HepG2 (cell line): ENCODE results near the gene NPC1. TPM values are rescaled to one million over a fixed set of nuclear protein-coding genes. Genes with fewer than 3 reads are reported as not detected.
A peak's percentile ranks its signal among the peaks of the same experiment; 100 is the strongest.

Experiments
- ARHGAP35 ChIP-seq: sonication (generic); formaldehyde crosslinking; IDR thresholded peaks from 2 replicates; pipeline ENCODE4 v1.9.0; 2022; ENCODE audit warnings: mild to moderate bottlenecking, inconsistent platforms, moderate library complexity, missing genetic modification reagents, borderline replicate concordance
- ARID4A ChIP-seq: sonication (generic); formaldehyde crosslinking; IDR thresholded peaks from 2 replicates; pipeline ENCODE4 v1.5.0; 2020; ENCODE audit warnings: mild to moderate bottlenecking, missing genetic modification reagents, borderline replicate concordance
- DNMT3B ChIP-seq: conservative IDR thresholded peaks from 2 replicates; pipeline ENCODE4 v1.6.1; 2016; ENCODE audit warnings: missing biosample characterization, control low read depth
- DRAP1 ChIP-seq: IDR thresholded peaks from 2 replicates; pipeline ENCODE4 v1.6.1; 2016; ENCODE audit warnings: missing genetic modification reagents, missing compliant biosample characterization
- EED ChIP-seq: sonication (generic); formaldehyde crosslinking; IDR thresholded peaks from 2 replicates; pipeline ENCODE4 v1.5.0; 2020; ENCODE audit warnings: mild to moderate bottlenecking, missing genetic modification reagents
- ETS1 ChIP-seq: sonication (generic); formaldehyde crosslinking; IDR thresholded peaks from 2 replicates; pipeline ENCODE4 v1.4.0; 2020; ENCODE audit warnings: missing genetic modification reagents
- FIP1L1 ChIP-seq: fragments of 200-400 bp; formaldehyde crosslinking; IDR thresholded peaks from 2 replicates; pipeline ENCODE4 v1.6.1; 2018; ENCODE audit warnings: low read depth, mild to moderate bottlenecking, low read length, moderate library complexity, borderline replicate concordance; ENCODE audit not compliant: insufficient read depth
- GPN1 ChIP-seq: sonication (generic); formaldehyde crosslinking; IDR thresholded peaks from 2 replicates; pipeline ENCODE4 v1.5.1; 2020; ENCODE audit warnings: missing genetic modification reagents, borderline replicate concordance
- NR2F2 ChIP-seq: IDR thresholded peaks from 2 replicates; pipeline ENCODE4 v1.6.1; 2012; ENCODE audit warnings: low read depth, inconsistent platforms, borderline replicate concordance
- PBX2 ChIP-seq: IDR thresholded peaks from 2 replicates; pipeline ENCODE4 v1.6.1; 2016; ENCODE audit warnings: control low read depth
- PRPF4 ChIP-seq: fragments of 200-400 bp; formaldehyde crosslinking; IDR thresholded peaks from 2 replicates; pipeline ENCODE4 v1.6.1; 2016; ENCODE audit warnings: low read length, low read depth; ENCODE audit not compliant: poor library complexity, severe bottlenecking
- ZBTB33 ChIP-seq: sonication (generic); formaldehyde crosslinking; IDR thresholded peaks from 2 replicates; pipeline ENCODE4 v1.4.0; 2020; ENCODE audit warnings: missing genetic modification reagents
- ZBTB7B ChIP-seq: sonication (generic); formaldehyde crosslinking; IDR thresholded peaks from 2 replicates; pipeline ENCODE4 v1.4.0; 2020; ENCODE audit warnings: missing genetic modification reagents
- ZFX ChIP-seq: sonication (generic); formaldehyde crosslinking; IDR thresholded peaks from 2 replicates; pipeline ENCODE4 v1.4.0; 2020; ENCODE audit warnings: mild to moderate bottlenecking, low read depth, missing genetic modification reagents, moderate library complexity
- ZNF382 ChIP-seq: sonication (generic); formaldehyde crosslinking; IDR thresholded peaks from 2 replicates; pipeline ENCODE4 v1.5.0; 2020; ENCODE audit warnings: missing genetic modification reagents, mild to moderate bottlenecking, borderline replicate concordance
- ZNF607 ChIP-seq: sonication (generic); formaldehyde crosslinking; IDR thresholded peaks from 2 replicates; pipeline ENCODE4 v1.5.1; 2020; ENCODE audit warnings: missing genetic modification reagents, mild to moderate bottlenecking, borderline replicate concordance
- ZNF703 ChIP-seq: sonication (generic); formaldehyde crosslinking; IDR thresholded peaks from 2 replicates; pipeline ENCODE4 v1.5.1; 2020; ENCODE audit warnings: missing genetic modification reagents, mild to moderate bottlenecking, moderate library complexity, borderline replicate concordance
- ZNF766 ChIP-seq: sonication (generic); formaldehyde crosslinking; IDR thresholded peaks from 2 replicates; pipeline ENCODE4 v1.5.0; 2020; ENCODE audit warnings: missing genetic modification reagents, borderline replicate concordance
- ZNF792 ChIP-seq: IDR thresholded peaks from 2 replicates; pipeline ENCODE4 v1.6.1; 2016
- polyA plus RNA-seq, 8 experiments: library from polyadenylated mRNA; depleted of rRNA in 3 of 8; stranded (reverse) in 7 of 8; unstranded in 1 of 8; fragments of >200 nt; fragmentation: Illumina TruSeq in 4 of 8; extraction: Trizol in 4 of 8; gene quantifications; 2 replicates each; pipeline versions ENCODE4 v1.2.1 to v1.2.3, GENCODE V29; 2011 to 2016; ENCODE audit warnings: low read depth in 4 of 8, missing spikeins in 1 of 8, mixed read lengths in 1 of 8; ENCODE audit not compliant: insufficient read depth in 1 of 8
- total RNA-seq, 5 experiments: library from RNA; depleted of rRNA; stranded (reverse); fragments of >200 nt; fragmentation: Illumina TruSeq; extraction: Trizol; gene quantifications; 2 replicates each; pipeline ENCODE4 v1.2.3, GENCODE V29; 2016; ENCODE audit warnings: low read depth in 1 of 5

The NPC1 gene
- total and polyA plus RNA-seq, 2 of the 13 experiments (the other 11 are each of a cell fraction or from before 2014, with no cell fraction given), result 46.5 to 114 TPM

GRCh38 chr18:23569299-23570063, 16.8 kb downstream of the NPC1 start (continued):
- TF ChIP-seq ARID4A (CRISPR knock-in tag), result no peak; the same call in 1 of the 2 replicates
- no peak for TF ChIP-seq ETS1 (CRISPR knock-in tag)
- TF ChIP-seq GPN1 (CRISPR knock-in tag), result no peak
- 0 out of 2 replicates have a peak, but pooled peaks have one; percentile 19 for TF ChIP-seq ZFX (CRISPR knock-in tag)
- no peak for TF ChIP-seq FIP1L1
- TF ChIP-seq PBX2 (CRISPR knock-in tag), result no peak
- TF ChIP-seq ZNF766 (CRISPR knock-in tag), result no peak
- TF ChIP-seq ZNF382 (CRISPR knock-in tag), result no peak
- TF ChIP-seq ZBTB7B (CRISPR knock-in tag), result 0 out of 2 replicates have a peak, but pooled peaks have one; percentile 39
- no peak for TF ChIP-seq DNMT3B
- TF ChIP-seq ZNF607 (CRISPR knock-in tag), result no peak
- no peak for TF ChIP-seq ARHGAP35 (CRISPR knock-in tag)
- no peak; the same call in 1 of the 2 replicates for TF ChIP-seq DRAP1 (CRISPR knock-in tag)
- no peak for TF ChIP-seq NR2F2
- no peak for TF ChIP-seq ZNF703
- TF ChIP-seq ZNF792 (CRISPR knock-in tag), result no peak
- no peak for TF ChIP-seq EED (CRISPR knock-in tag)
- TF ChIP-seq ZBTB33 (CRISPR knock-in tag), result no peak
- TF ChIP-seq PRPF4, result no peak
